H1 (cell line): Measurements from ENCODE around the gene ELMOD2. TPM values are rescaled to one million over a fixed set of nuclear protein-coding genes. Genes with fewer than 3 reads are reported as not detected.

ENCODE experiments used
- CTCF ChIA-PET: fragments of 300-600 bp; sonication (Branson Sonifier 250); formaldehyde crosslinking; loops from one replicate; lab custom pipeline; 2021; ENCODE audit not compliant: partially characterized antibody; lab: Charles Lee
- POLR2A ChIA-PET: fragments of 300-600 bp; sonication (Branson Sonifier 250); formaldehyde crosslinking; loops from one replicate; lab custom pipeline; 2021; ENCODE audit warnings: inconsistent platforms; ENCODE audit not compliant: partially characterized antibody; lab: Charles Lee
- DNase-seq, 2 experiments: peaks; one replicate each; pipeline versions ENCODE4 v3.0.0 to v3.0.0-alpha.2; 2010 to 2022; ENCODE audit warnings: low spot score in 2 of 2, low read depth in 1 of 2, mixed read lengths in 1 of 2
- FAIRE-seq: peaks from 2 replicates; lab custom pipeline; 2011; peaks lifted over from hg19 to GRCh38; lab: Jason Lieb, UNC
- H2AFZ ChIP-seq: 2 replicates; pipeline ENCODE4 v1.8.1; 2012; ENCODE audit warnings: low read length, inconsistent platforms
- H2AK5ac ChIP-seq: 2 replicates; pipeline ENCODE4 v1.6.1; 2013; ENCODE audit warnings: low read depth, low read length
- H2BK120ac ChIP-seq: replicated peaks from 2 replicates; pipeline ENCODE3; 2013; ENCODE audit warnings: low read depth, low read length, inconsistent platforms
- H2BK12ac ChIP-seq: 2 replicates; pipeline ENCODE4 v1.6.1; 2013; ENCODE audit warnings: low read depth, low read length
- H2BK15ac ChIP-seq: 2 replicates; pipeline ENCODE4 v1.6.1; 2013; ENCODE audit warnings: low read length
- H2BK20ac ChIP-seq: 2 replicates; pipeline ENCODE4 v1.6.1; 2013; ENCODE audit warnings: low read length
- H2BK5ac ChIP-seq: 2 replicates; pipeline ENCODE4 v1.6.1; 2013; ENCODE audit warnings: low read depth, low read length
- H3K14ac ChIP-seq: 2 replicates; pipeline ENCODE4 v1.6.1; 2013; ENCODE audit warnings: inconsistent platforms; ENCODE audit not compliant: insufficient read length
- H3K18ac ChIP-seq: 2 replicates; pipeline ENCODE4 v1.6.1; 2013; ENCODE audit warnings: low read length; ENCODE audit errors: extremely low read depth
- H3K23ac ChIP-seq: 2 replicates; pipeline ENCODE4 v1.6.1; 2013; ENCODE audit warnings: inconsistent platforms; ENCODE audit not compliant: insufficient read length
- H3K23me2 ChIP-seq: 2 replicates; pipeline ENCODE4 v1.6.1; 2013; ENCODE audit warnings: low read depth, low read length
- H3K27ac ChIP-seq: 2 replicates; pipeline ENCODE4 v1.6.1; 2011; ENCODE audit warnings: low read depth, low read length, inconsistent platforms
- H3K27me3 ChIP-seq, 4 experiments: replicated peaks in 1 of 4; 1 replicate in 1 of 4; 2 replicates in 3 of 4; pipeline versions ENCODE4 v1.6.1 to v1.8.1; 2011 to 2013; ENCODE audit warnings: low read length in 3 of 4, mild to moderate bottlenecking in 3 of 4, inconsistent platforms in 2 of 4, mixed read lengths in 2 of 4, moderate library complexity in 1 of 4; ENCODE audit not compliant: control insufficient read depth in 3 of 4, insufficient read depth in 3 of 4; ENCODE audit errors: extremely low read depth in 1 of 4
- H3K36me3 ChIP-seq, 4 experiments: 2 replicates each; pipeline versions ENCODE4 v1.6.1 to v1.8.1; 2011 to 2013; ENCODE audit warnings: mild to moderate bottlenecking in 4 of 4, low read length in 3 of 4, moderate library complexity in 2 of 4, control low read depth in 1 of 4, inconsistent platforms in 1 of 4; ENCODE audit not compliant: insufficient read depth in 4 of 4, control insufficient read depth in 2 of 4
- H3K4ac ChIP-seq: replicated peaks from 2 replicates; pipeline ENCODE3; 2013; ENCODE audit warnings: low read length, low read depth, mixed read lengths, inconsistent platforms; ENCODE audit not compliant: insufficient read length
- H3K4me1 ChIP-seq, 4 experiments: replicated peaks in 1 of 4; 1 replicate in 1 of 4; 2 replicates in 3 of 4; pipeline versions ENCODE4 v1.6.1 to v1.8.1; 2011 to 2013; ENCODE audit warnings: low read length in 3 of 4, inconsistent platforms in 2 of 4, mixed read lengths in 1 of 4; ENCODE audit not compliant: insufficient read depth in 4 of 4, control insufficient read depth in 3 of 4
- H3K4me2 ChIP-seq, 2 experiments: 2 replicates each; pipeline versions ENCODE4 v1.6.1 to v1.8.1; 2011 to 2013; ENCODE audit warnings: low read depth in 2 of 2, low read length in 2 of 2, control low read depth in 1 of 2, inconsistent platforms in 1 of 2, mild to moderate bottlenecking in 1 of 2; ENCODE audit not compliant: insufficient read depth in 1 of 2
- H3K4me3 ChIP-seq, 4 experiments: fragments of 200-600, 300-600 bp in 1 of 4; sonication (generic), shearing (Covaris generic), sonication (Bioruptor Twin) in 1 of 4; 2 replicates each; pipeline versions ENCODE4 v1.5.1 to v1.8.1; 2011 to 2016; ENCODE audit warnings: low read length in 4 of 4, low read depth in 3 of 4, control low read depth in 2 of 4, inconsistent platforms in 2 of 4, mild to moderate bottlenecking in 2 of 4, mixed read lengths in 1 of 4, moderate library complexity in 1 of 4; ENCODE audit not compliant: insufficient read depth in 2 of 4; ENCODE audit errors: extremely low read depth in 1 of 4
- H3K56ac ChIP-seq: replicated peaks from 2 replicates; pipeline ENCODE3; 2013; ENCODE audit warnings: low read depth, mild to moderate bottlenecking, mixed read lengths, low read length, inconsistent platforms; ENCODE audit not compliant: insufficient read length
- H3K79me1 ChIP-seq: 2 replicates; pipeline ENCODE4 v1.6.1; 2013; ENCODE audit warnings: low read depth, low read length, control low read depth
- H3K79me2 ChIP-seq, 2 experiments: 2 replicates each; pipeline versions ENCODE4 v1.6.1 to v1.8.1; 2012 to 2013; ENCODE audit warnings: low read length in 2 of 2, mild to moderate bottlenecking in 2 of 2, inconsistent platforms in 1 of 2; ENCODE audit not compliant: insufficient read depth in 2 of 2, control insufficient read depth in 1 of 2
- H3K9ac ChIP-seq, 4 experiments: replicated peaks in 1 of 4; 1 replicate in 1 of 4; 2 replicates in 3 of 4; pipeline versions ENCODE4 v1.6.1 to v1.8.1; 2011 to 2013; ENCODE audit warnings: low read depth in 3 of 4, low read length in 3 of 4, control low read depth in 2 of 4, mild to moderate bottlenecking in 2 of 4, moderate library complexity in 2 of 4, inconsistent platforms in 1 of 4; ENCODE audit errors: extremely low read depth in 1 of 4
- H3K9me3 ChIP-seq, 2 experiments: 2 replicates each; pipeline versions ENCODE4 v1.6.1 to v1.8.1; 2012 to 2013; ENCODE audit warnings: mild to moderate bottlenecking in 2 of 2, moderate library complexity in 2 of 2, control low read depth in 1 of 2, inconsistent platforms in 1 of 2, low read depth in 1 of 2, low read length in 1 of 2, mixed read lengths in 1 of 2; ENCODE audit not compliant: insufficient read depth in 2 of 2
- H4K20me1 ChIP-seq, 2 experiments: replicated peaks in 1 of 2; 2 replicates each; pipeline versions ENCODE3 to v1.8.1; 2011 to 2013; ENCODE audit warnings: inconsistent platforms in 2 of 2, low read length in 2 of 2, mild to moderate bottlenecking in 1 of 2; ENCODE audit not compliant: insufficient read depth in 2 of 2, control insufficient read depth in 1 of 2
- H4K5ac ChIP-seq: 2 replicates; pipeline ENCODE4 v1.6.1; 2013; ENCODE audit warnings: low read length, low read depth, mixed read lengths, inconsistent platforms; ENCODE audit not compliant: insufficient read length
- H4K8ac ChIP-seq: 2 replicates; pipeline ENCODE4 v1.8.0; 2013; ENCODE audit warnings: mild to moderate bottlenecking, moderate library complexity, low read length, inconsistent platforms; ENCODE audit not compliant: insufficient read depth; ENCODE audit errors: extremely low read depth
- H4K91ac ChIP-seq: replicated peaks from 2 replicates; pipeline ENCODE3; 2013; ENCODE audit warnings: low read length, mixed read lengths, inconsistent platforms; ENCODE audit not compliant: insufficient read length
- CBX5 ChIP-seq: fragments of 300-800, 300-1000 bp; sonication (generic); IDR thresholded peaks from 2 replicates; pipeline ENCODE4 v1.7.1; 2016; ENCODE audit warnings: antibody characterized with exemption, low read length, low read depth
- GABPA ChIP-seq: IDR thresholded peaks from 2 replicates; pipeline ENCODE4 v1.6.1; 2011; ENCODE audit warnings: mild to moderate bottlenecking, low read length, moderate library complexity, borderline replicate concordance; ENCODE audit not compliant: insufficient read depth
- HDAC6 ChIP-seq: IDR thresholded peaks from one replicate; pipeline ENCODE4 v1.7.1; 2012; ENCODE audit warnings: low read depth, mild to moderate bottlenecking, inconsistent platforms, low read length, moderate library complexity
- KDM1A ChIP-seq: fragments of 200-600, 300-600 bp; sonication (generic); IDR thresholded peaks from 2 replicates; pipeline ENCODE4 v1.7.1; 2016; ENCODE audit warnings: mild to moderate bottlenecking, low read length, borderline replicate concordance
- KDM5A ChIP-seq: fragments of 200-600 bp; IDR thresholded peaks from 2 replicates; pipeline ENCODE4 v1.7.1; 2012; ENCODE audit warnings: mild to moderate bottlenecking, low read length, inconsistent platforms, mixed read lengths
- SP2 ChIP-seq: IDR thresholded peaks from 2 replicates; pipeline ENCODE4 v1.6.1; 2012; ENCODE audit warnings: mild to moderate bottlenecking, low read length, inconsistent platforms
- SP4 ChIP-seq: IDR thresholded peaks from 2 replicates; pipeline ENCODE4 v1.6.1; 2012; ENCODE audit warnings: low read length, inconsistent platforms
- TAF1 ChIP-seq: IDR thresholded peaks from 2 replicates; pipeline ENCODE4 v1.6.1; 2011; ENCODE audit warnings: mild to moderate bottlenecking, low read depth, low read length
- YY1 ChIP-seq: IDR thresholded peaks from 2 replicates; pipeline ENCODE4 v1.6.1; 2011; ENCODE audit warnings: low read depth, mild to moderate bottlenecking, low read length
- WGBS, 2 experiments: shearing (Covaris generic) in 1 of 2; methylation state at CpG; one replicate each; pipeline versions ENCODE4 v1.1.6 to v1.1.7; 2013 to 2015; ENCODE audit warnings: low lambda C conversion rate in 2 of 2, mixed read lengths in 2 of 2, inconsistent platforms in 1 of 2, low coverage in 1 of 2, missing lambda C conversion rate in 1 of 2; ENCODE audit not compliant: insufficient replicate concordance in 2 of 2, insufficient coverage in 1 of 2, insufficient read length in 1 of 2; ENCODE audit errors: extremely low coverage in 1 of 2, missing lambda C conversion rate in 1 of 2; 5-methylcytosine and 5-hydroxymethylcytosine counted together
- polyA plus RNA-seq, 7 experiments: library from polyadenylated mRNA; depleted of rRNA in 3 of 7; stranded (reverse) in 5 of 7; unstranded in 2 of 7; fragments of >200 nt in 5 of 7; fragments of 200-250 nt in 2 of 7; gene quantifications; 1 replicate in 5 of 7; 2 replicates in 1 of 7; 4 replicates in 1 of 7; pipeline versions ENCODE4 v1.2.1 to v1.2.3, GENCODE V29; 2011 to 2013; ENCODE audit warnings: missing spikeins in 2 of 7, mixed read lengths in 2 of 7
- total RNA-seq: library from RNA; stranded (reverse); fragmentation: NEBNext Ultra II Directional; extraction: Animal tissue kit (Norgen Biotek cat#: 25700); gene quantifications from 2 replicates; pipeline ENCODE4 v1.2.1, GENCODE V29; 2021

Gene ELMOD2
- total and polyA plus RNA-seq, 2 of the 8 experiments (the other 6 are each of a cell fraction or from before 2014, with no cell fraction given): 6.6 to 27.9 TPM

GRCh38 chr4:140515423-140515822 lies 8.5 kb upstream of the ELMOD2 start:
- no peaks in the 10 kb centered on the region for H4K20me1 ChIP-seq
- 88% methylated on average over 1 of the region's 1 CpG; no CpG with 5 or more reads in 1 of the 2 experiments for WGBS, 2 experiments
- no peak overlapping the region for H3K23ac ChIP-seq
- DNase-seq: no peak
- H2AFZ ChIP-seq: no peak overlapping the region
- no peak for FAIRE-seq
- H3K9me3 ChIP-seq: no peaks in the 10 kb centered on the region
- no peak overlapping the region for H3K4me3 ChIP-seq
- H3K27ac ChIP-seq: no peak overlapping the region
- ChIA-PET CTCF (interaction anchor here (0.7 to 2.3 kb wide), 4 partner anchors 17 to 369 kb away, joined by 3 to 8 read pairs (median 4); no protein-coding TSS in a partner anchor), POLR2A (no interaction called here)
- TF ChIP-seq SP2 (no peak), SP4 (no peak), KDM1A (no peak), TAF1 (no peak), CBX5 (no peak), GABPA (no peak), KDM5A (no peak), HDAC6 (no peak), YY1 (no peak)
- H3K14ac ChIP-seq: no peak overlapping the region
- H3K18ac ChIP-seq: no peak overlapping the region
- no peak overlapping the region for H2BK15ac ChIP-seq
- no peaks in the 10 kb centered on the region for H3K79me1 ChIP-seq
- no peak overlapping the region for H2BK120ac ChIP-seq
- H2BK5ac ChIP-seq: no peak overlapping the region
- H4K8ac ChIP-seq: no peak overlapping the region
- H2AK5ac ChIP-seq: no peak overlapping the region
- H3K9ac ChIP-seq: no peak overlapping the region
- no peak overlapping the region for H4K91ac ChIP-seq
- H3K27me3 ChIP-seq: no peaks in the 10 kb centered on the region
- no peaks in the 10 kb centered on the region for H3K4me1 ChIP-seq
- H2BK12ac ChIP-seq: no peak overlapping the region
- H3K4ac ChIP-seq: no peak overlapping the region
- no peak overlapping the region for H3K56ac ChIP-seq
- no peak overlapping the region for H2BK20ac ChIP-seq
- H3K36me3 ChIP-seq: no peaks in the 10 kb centered on the region
- no peaks in the 10 kb centered on the region for H3K23me2 ChIP-seq
- H3K79me2 ChIP-seq: no peaks in the 10 kb centered on the region
- H4K5ac ChIP-seq: no peak overlapping the region
- H3K4me2 ChIP-seq: no peak overlapping the region
